ENCODE measurements around the gene SNCAIP. TPM values are rescaled to one million over a fixed set of nuclear protein-coding genes. Genes with fewer than 3 reads are reported as not detected.
A peak's percentile ranks its signal among the peaks of the same experiment; 100 is the strongest.

The SNCAIP gene
- total RNA-seq, 1 donor from 2014 or later: 1.4 TPM

- Histone ChIP-seq H3K4me1 (no peaks in the 10 kb centered on the region), H3K36me3 (no peaks in the 10 kb centered on the region), H3K27me3 (ENCODE audit: low read depth) (peaks cover 22% of the 10 kb centered on the region), H3K4me3 (no peak overlapping the region), H3K9me3 (replicated peaks) (peaks cover 3% of the 10 kb centered on the region), H3K27ac (replicated peaks) (no peak overlapping the region)
- TF ChIP-seq, protein P1, sequence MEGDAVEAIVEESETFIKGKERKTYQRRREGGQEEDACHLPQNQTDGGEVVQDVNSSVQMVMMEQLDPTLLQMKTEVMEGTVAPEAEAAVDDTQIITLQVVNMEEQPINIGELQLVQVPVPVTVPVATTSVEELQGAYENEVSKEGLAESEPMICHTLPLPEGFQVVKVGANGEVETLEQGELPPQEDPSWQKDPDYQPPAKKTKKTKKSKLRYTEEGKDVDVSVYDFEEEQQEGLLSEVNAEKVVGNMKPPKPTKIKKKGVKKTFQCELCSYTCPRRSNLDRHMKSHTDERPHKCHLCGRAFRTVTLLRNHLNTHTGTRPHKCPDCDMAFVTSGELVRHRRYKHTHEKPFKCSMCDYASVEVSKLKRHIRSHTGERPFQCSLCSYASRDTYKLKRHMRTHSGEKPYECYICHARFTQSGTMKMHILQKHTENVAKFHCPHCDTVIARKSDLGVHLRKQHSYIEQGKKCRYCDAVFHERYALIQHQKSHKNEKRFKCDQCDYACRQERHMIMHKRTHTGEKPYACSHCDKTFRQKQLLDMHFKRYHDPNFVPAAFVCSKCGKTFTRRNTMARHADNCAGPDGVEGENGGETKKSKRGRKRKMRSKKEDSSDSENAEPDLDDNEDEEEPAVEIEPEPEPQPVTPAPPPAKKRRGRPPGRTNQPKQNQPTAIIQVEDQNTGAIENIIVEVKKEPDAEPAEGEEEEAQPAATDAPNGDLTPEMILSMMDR (IDR thresholded peaks at IDR 0.05; ENCODE audit: borderline replicate concordance): peak; percentile 45
- DNase-seq: no peak
- intact Hi-C loops (cut with micrococcal nuclease): no loop called here
These were observed 16.9 kb upstream of the SNCAIP start for GRCh38 chr5:122295138-122295537.

DNA sequence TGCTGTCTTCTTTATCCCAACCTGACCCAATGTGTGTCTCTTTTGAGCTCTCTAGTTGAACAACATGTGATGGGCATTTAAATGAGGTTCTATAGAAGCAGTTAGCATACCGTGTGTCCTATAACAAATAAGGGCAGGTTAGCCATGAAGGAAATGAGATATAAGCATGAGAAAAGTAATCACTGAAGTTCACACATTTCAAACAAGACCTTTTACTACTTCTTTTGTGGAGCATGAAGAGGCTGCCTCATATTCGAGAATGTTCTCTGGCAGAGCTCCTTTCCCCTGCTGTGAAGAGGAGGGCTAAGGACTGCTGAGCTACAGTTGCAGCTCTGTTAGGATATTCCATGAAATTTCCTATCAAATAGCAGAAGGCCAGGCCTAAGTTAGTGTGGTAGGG is 15.2 kb upstream of the SNCAIP start:
- H3K27ac ChIP-seq (replicated peaks): no peak overlapping the region
- no peak for DNase-seq
- H3K27me3 ChIP-seq (ENCODE audit: low read depth): peaks cover 22% of the 10 kb centered on the region
- no peaks in the 10 kb centered on the region for H3K4me1 ChIP-seq
- H3K4me3 ChIP-seq: no peak overlapping the region
- no peaks in the 10 kb centered on the region for H3K36me3 ChIP-seq
- intact Hi-C loops (cut with micrococcal nuclease): no loop called here
- TF ChIP-seq, protein P1 (IDR thresholded peaks at IDR 0.05; ENCODE audit: borderline replicate concordance): no peak
- H3K9me3 ChIP-seq (replicated peaks): peaks cover 3% of the 10 kb centered on the region

GRCh38 chr5:122297587-122298298 is 14.3 kb upstream of the SNCAIP start:
- Histone ChIP-seq H3K4me1 (no peaks in the 10 kb centered on the region), H3K4me3 (no peak overlapping the region), H3K9me3 (replicated peaks) (peaks cover 3% of the 10 kb centered on the region), H3K36me3 (no peaks in the 10 kb centered on the region), H3K27me3 (ENCODE audit: low read depth) (peaks cover 22% of the 10 kb centered on the region), H3K27ac (replicated peaks) (no peak overlapping the region)
- no peak for DNase-seq
- TF ChIP-seq, protein P1 (IDR thresholded peaks at IDR 0.05; ENCODE audit: borderline replicate concordance): no peak
- intact Hi-C loops (cut with micrococcal nuclease): no loop called here

GRCh38 chr5:122300374-122300773 is 11.7 kb upstream of the SNCAIP start:
- intact Hi-C loops (cut with micrococcal nuclease): no loop called here
- H3K4me1 ChIP-seq: no peaks in the 10 kb centered on the region
- TF ChIP-seq, protein P1 (IDR thresholded peaks at IDR 0.05; ENCODE audit: borderline replicate concordance): no peak

DNA sequence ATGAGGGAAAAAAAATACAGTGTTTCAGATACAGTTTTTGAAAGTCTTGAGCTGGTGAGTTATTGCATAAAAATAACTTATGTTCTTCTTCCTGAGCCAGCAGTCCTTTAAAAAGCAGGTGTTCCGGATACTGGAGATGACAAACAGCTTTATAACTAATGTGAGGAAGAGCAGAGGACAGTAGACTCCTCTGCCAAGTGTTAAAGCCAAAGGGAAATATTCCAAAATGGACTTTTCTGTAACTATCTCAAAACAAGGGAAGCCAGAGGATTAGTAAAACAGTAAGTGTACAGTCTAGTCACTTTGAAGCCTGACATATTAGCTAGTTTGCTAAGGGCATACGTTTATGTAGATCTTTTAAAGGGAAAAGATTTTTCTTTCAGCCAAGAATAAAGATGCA is 11.0 kb upstream of the SNCAIP start:
- no peaks in the 10 kb centered on the region for H3K4me1 ChIP-seq
- DNase-seq: no peak
- H3K36me3 ChIP-seq: no peaks in the 10 kb centered on the region
- H3K4me3 ChIP-seq: no peak overlapping the region
- H3K27me3 ChIP-seq (ENCODE audit: low read depth): peaks cover 29% of the 10 kb centered on the region
- intact Hi-C loops (cut with micrococcal nuclease): no loop called here
- no peak overlapping the region for H3K27ac ChIP-seq (replicated peaks)
- H3K9me3 ChIP-seq (replicated peaks): no peaks in the 10 kb centered on the region
- TF ChIP-seq, protein P1 (IDR thresholded peaks at IDR 0.05; ENCODE audit: borderline replicate concordance): no peak

More at GRCh38 chr5:122300374-122300773, 11.7 kb upstream of the SNCAIP start:
- DNase-seq: no peak
- H3K4me3 ChIP-seq: no peak overlapping the region
- no peaks in the 10 kb centered on the region for H3K9me3 ChIP-seq (replicated peaks)
- H3K27me3 ChIP-seq (ENCODE audit: low read depth): peaks cover 24% of the 10 kb centered on the region
- H3K36me3 ChIP-seq: no peaks in the 10 kb centered on the region
- H3K27ac ChIP-seq (replicated peaks): no peak overlapping the region
